ENCODE measurements around the gene TECPR2.
A peak's percentile ranks its signal among the peaks of the same experiment; 100 is the strongest.

TECPR2 gene

GRCh38 chr14:102507857-102508312 is 145.1 kb downstream of the TECPR2 start:
- Histone ChIP-seq H3K9ac (ENCODE audit: low read length) (no peak overlapping the region), H3K27ac (ENCODE audit: low read depth, low read length) (peak overlapping the region; percentile 76), H3K4me3 (ENCODE audit: low read depth in 1 of 2, low read length in 2 of 2) (no peak overlapping the region)

GRCh38 chr14:102508410-102508773 is 145.7 kb downstream of the TECPR2 start:
- Histone ChIP-seq H3K36me3 (ENCODE audit: insufficient read depth, low read length) (peaks cover 10% of the 10 kb centered on the region), H3K4me3 (ENCODE audit: low read depth in 1 of 2, low read length in 2 of 2) (peak overlapping the region; percentile 55 to 70), H3K4me1 (ENCODE audit: insufficient read depth, low read length) (peaks cover 15% of the 10 kb centered on the region), H3K9ac (ENCODE audit: low read length) (peak overlapping the region; percentile 86), H3K9me3 (ENCODE audit: low read length) (no peaks in the 10 kb centered on the region), H3K27ac (ENCODE audit: low read depth, low read length) (peak overlapping the region; percentile 76), H3K27me3 (ENCODE audit: control insufficient read depth in 1 of 2, insufficient read depth in 2 of 2, low read length in 2 of 2) (no peaks in the 10 kb centered on the region)

More at GRCh38 chr14:102507857-102508312, 145.1 kb downstream of the TECPR2 start:
- Histone ChIP-seq H3K36me3 (ENCODE audit: insufficient read depth, low read length) (peaks cover 10% of the 10 kb centered on the region), H3K27me3 (ENCODE audit: control insufficient read depth in 1 of 2, insufficient read depth in 2 of 2, low read length in 2 of 2) (no peaks in the 10 kb centered on the region), H3K4me1 (ENCODE audit: insufficient read depth, low read length) (peaks cover 15% of the 10 kb centered on the region), H3K9me3 (ENCODE audit: low read length) (no peaks in the 10 kb centered on the region)

GRCh38 chr14:102508774-102509745 is 146.3 kb downstream of the TECPR2 start:
- peak overlapping the region; percentile 86 for H3K9ac ChIP-seq (ENCODE audit: low read length)
- H3K27ac ChIP-seq (ENCODE audit: low read depth, low read length) = peak overlapping the region; percentile 59
- H3K4me1 ChIP-seq (ENCODE audit: insufficient read depth, low read length) = peaks cover 15% of the 10 kb centered on the region
- no peaks in the 10 kb centered on the region for H3K9me3 ChIP-seq (ENCODE audit: low read length)
- peak overlapping the region; percentile 55 to 70 for H3K4me3 ChIP-seq (ENCODE audit: low read depth in 1 of 2, low read length in 2 of 2)
- no peaks in the 10 kb centered on the region for H3K27me3 ChIP-seq (ENCODE audit: control insufficient read depth in 1 of 2, insufficient read depth in 2 of 2, low read length in 2 of 2)
- H3K36me3 ChIP-seq (ENCODE audit: insufficient read depth, low read length) = peaks cover 10% of the 10 kb centered on the region

- peaks cover 15% of the 10 kb centered on the region for H3K4me1 ChIP-seq (ENCODE audit: insufficient read depth, low read length)
- H3K4me3 ChIP-seq (ENCODE audit: low read depth in 1 of 2, low read length in 2 of 2) = peak within 1 kb of the TSS; percentile 70 to 83
- peak within 1 kb of the TSS; percentile 82 for H3K27ac ChIP-seq (ENCODE audit: low read depth, low read length)
- peak within 1 kb of the TSS; percentile 86 for H3K9ac ChIP-seq (ENCODE audit: low read length)
- H3K27me3 ChIP-seq (ENCODE audit: control insufficient read depth in 1 of 2, insufficient read depth in 2 of 2, low read length in 2 of 2) = no peaks in the 10 kb centered on the region
- H3K9me3 ChIP-seq (ENCODE audit: low read length) = no peaks in the 10 kb centered on the region
- peaks cover 10% of the 10 kb centered on the region for H3K36me3 ChIP-seq (ENCODE audit: insufficient read depth, low read length)
These were observed 147.2 kb downstream of the TECPR2 start, which contains the start of gene ANKRD9 for GRCh38 chr14:102509746-102510615. TSS of gene ANKRD9 (minus strand) at chr14:102509776. CDS start at chr14:102507889, 1,887 bp downstream.

GRCh38 chr14:102510616-102511520 is 148.1 kb downstream of the TECPR2 start:
- Histone ChIP-seq H3K27me3 (ENCODE audit: control insufficient read depth in 1 of 2, insufficient read depth in 2 of 2, low read length in 2 of 2) (no peaks in the 10 kb centered on the region), H3K9me3 (ENCODE audit: low read length) (no peaks in the 10 kb centered on the region), H3K9ac (ENCODE audit: low read length) (no peak overlapping the region), H3K4me1 (ENCODE audit: insufficient read depth, low read length) (peaks cover 15% of the 10 kb centered on the region), H3K4me3 (ENCODE audit: low read depth in 1 of 2, low read length in 2 of 2) (peak overlapping the region; percentile 70 to 83), H3K27ac (ENCODE audit: low read depth, low read length) (peak overlapping the region; percentile 82), H3K36me3 (ENCODE audit: insufficient read depth, low read length) (peaks cover 9% of the 10 kb centered on the region)

- Histone ChIP-seq H3K9ac (ENCODE audit: low read length) (no peak overlapping the region), H3K9me3 (ENCODE audit: low read length) (no peaks in the 10 kb centered on the region), H3K4me1 (ENCODE audit: insufficient read depth, low read length) (peaks cover 19% of the 10 kb centered on the region), H3K27me3 (ENCODE audit: control insufficient read depth in 1 of 2, insufficient read depth in 2 of 2, low read length in 2 of 2) (no peaks in the 10 kb centered on the region), H3K36me3 (ENCODE audit: insufficient read depth, low read length) (peaks cover 3% of the 10 kb centered on the region), H3K4me3 (ENCODE audit: low read depth in 1 of 2, low read length in 2 of 2) (no peak overlapping the region), H3K27ac (ENCODE audit: low read depth, low read length) (no peak overlapping the region)
These were observed 148.8 kb downstream of the TECPR2 start for GRCh38 chr14:102511538-102511937.

- H3K9ac ChIP-seq (ENCODE audit: low read length) = no peak overlapping the region
- H3K36me3 ChIP-seq (ENCODE audit: insufficient read depth, low read length) = no peaks in the 10 kb centered on the region
- no peaks in the 10 kb centered on the region for H3K27me3 ChIP-seq (ENCODE audit: control insufficient read depth in 1 of 2, insufficient read depth in 2 of 2, low read length in 2 of 2)
- H3K4me1 ChIP-seq (ENCODE audit: insufficient read depth, low read length) = peaks cover 19% of the 10 kb centered on the region
- H3K9me3 ChIP-seq (ENCODE audit: low read length) = no peaks in the 10 kb centered on the region
- H3K27ac ChIP-seq (ENCODE audit: low read depth, low read length) = no peak overlapping the region
- H3K4me3 ChIP-seq (ENCODE audit: low read depth in 1 of 2, low read length in 2 of 2) = no peak overlapping the region
These were observed 150.1 kb downstream of the TECPR2 start for GRCh38 chr14:102512793-102513300.

- no peak overlapping the region for H3K4me3 ChIP-seq (ENCODE audit: low read depth in 1 of 2, low read length in 2 of 2)
- H3K9me3 ChIP-seq (ENCODE audit: low read length) = no peaks in the 10 kb centered on the region
- no peaks in the 10 kb centered on the region for H3K27me3 ChIP-seq (ENCODE audit: control insufficient read depth in 1 of 2, insufficient read depth in 2 of 2, low read length in 2 of 2)
- H3K36me3 ChIP-seq (ENCODE audit: insufficient read depth, low read length) = no peaks in the 10 kb centered on the region
- H3K9ac ChIP-seq (ENCODE audit: low read length) = no peak overlapping the region
- no peak overlapping the region for H3K27ac ChIP-seq (ENCODE audit: low read depth, low read length)
- H3K4me1 ChIP-seq (ENCODE audit: insufficient read depth, low read length) = peaks cover 10% of the 10 kb centered on the region
These were observed 151.4 kb downstream of the TECPR2 start for GRCh38 chr14:102513899-102514772.

GRCh38 chr14:102514987-102515733 is 152.4 kb downstream of the TECPR2 start:
- Histone ChIP-seq H3K36me3 (ENCODE audit: insufficient read depth, low read length) (no peaks in the 10 kb centered on the region), H3K4me1 (ENCODE audit: insufficient read depth, low read length) (peaks cover 10% of the 10 kb centered on the region), H3K9ac (ENCODE audit: low read length) (no peak overlapping the region), H3K4me3 (ENCODE audit: low read depth in 1 of 2, low read length in 2 of 2) (no peak overlapping the region), H3K27me3 (ENCODE audit: control insufficient read depth in 1 of 2, insufficient read depth in 2 of 2, low read length in 2 of 2) (no peaks in the 10 kb centered on the region), H3K9me3 (ENCODE audit: low read length) (no peaks in the 10 kb centered on the region), H3K27ac (ENCODE audit: low read depth, low read length) (no peak overlapping the region)

Data from muscle layer of colon (tissue), 2 donors.